ENCODE measurements around the gene ARPC2. TPM values are rescaled to one million over a fixed set of nuclear protein-coding genes. Genes with fewer than 3 reads are reported as not detected.

The ARPC2 gene
- total RNA-seq, 2 experiments from 2014 or later, result 708 to 729 TPM

GRCh38 chr2:218259099-218259961 lies 42.3 kb downstream of the ARPC2 start:
- H3K27ac Mint-ChIP-seq, result peak overlapping the region; percentile 46
- H3K4me1 Mint-ChIP-seq, result peaks cover 29% of the 10 kb centered on the region
- no peak for DNase-seq
- H3K27me3 Mint-ChIP-seq, result no peaks in the 10 kb centered on the region
- ChIA-PET CTCF (interaction anchor here (0.6 to 4.7 kb wide), 10 partner anchors 13 to 204 kb away, joined by 3 to 30 read pairs (median 4); partner anchors contain the start of genes AAMP and PNKD), POLR2A (no interaction called here)
- no peak overlapping the region for H3K4me3 Mint-ChIP-seq
- peaks cover 24% of the 10 kb centered on the region for H3K36me3 Mint-ChIP-seq (ENCODE audit: low read depth)
- no peaks in the 10 kb centered on the region for H3K9me3 Mint-ChIP-seq

DNA sequence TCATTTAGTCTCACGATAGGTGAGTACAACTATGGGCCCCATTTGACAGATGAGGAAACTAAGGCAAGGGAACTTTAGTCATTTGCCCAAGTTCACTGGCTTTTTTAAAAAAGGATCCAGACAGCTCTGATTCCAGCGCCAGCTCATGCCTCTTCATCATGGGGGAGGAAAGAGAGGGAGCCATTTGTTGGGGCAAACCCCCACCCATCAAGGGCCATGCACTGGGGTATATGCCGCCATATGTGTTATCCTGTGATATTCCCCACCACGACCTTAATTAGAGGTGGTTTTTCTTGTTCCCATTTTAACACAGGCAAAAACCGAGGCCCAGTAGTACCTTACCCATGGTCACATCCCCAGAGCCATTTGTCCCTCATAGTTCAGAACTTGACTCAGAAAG lies 43.2 kb downstream of the ARPC2 start:
- Mint-ChIP-seq H3K4me1 (peaks cover 32% of the 10 kb centered on the region), H3K4me3 (no peak overlapping the region), H3K9me3 (no peaks in the 10 kb centered on the region), H3K36me3 (ENCODE audit: low read depth) (peaks cover 16% of the 10 kb centered on the region), H3K27me3 (no peaks in the 10 kb centered on the region), H3K27ac (peak overlapping the region; percentile 3)
- POLR2A ChIA-PET, result no interaction called here
- CTCF ChIA-PET, result interaction anchor here (0.6 to 4.7 kb wide), 5 partner anchors 12 to 35 kb away, joined by 3 to 30 read pairs (median 4); partner anchors contain the start of genes AAMP and PNKD
- no peak for DNase-seq

- no peak for DNase-seq
- Mint-ChIP-seq H3K36me3 (ENCODE audit: low read depth) (peaks cover 9% of the 10 kb centered on the region), H3K9me3 (no peaks in the 10 kb centered on the region), H3K4me3 (no peak within 1 kb of the TSS), H3K27ac (peak within 1 kb of the TSS; percentile 3), H3K27me3 (no peaks in the 10 kb centered on the region), H3K4me1 (peaks cover 35% of the 10 kb centered on the region)
- ChIA-PET POLR2A (no interaction called here), CTCF (interaction anchor here (1.3 to 4.7 kb wide), 2 partner anchors 11 to 15 kb away, joined by 4 to 30 read pairs; partner anchors contain the start of genes AAMP and PNKD)
Measured at GRCh38 chr2:218260742-218261422, 43.9 kb downstream of the ARPC2 start, which contains the start of gene GPBAR1. Gene GPBAR1, plus strand, starts transcription at chr2:218261015. Its CDS starts 1,710 bp downstream, at chr2:218262725.

DNA sequence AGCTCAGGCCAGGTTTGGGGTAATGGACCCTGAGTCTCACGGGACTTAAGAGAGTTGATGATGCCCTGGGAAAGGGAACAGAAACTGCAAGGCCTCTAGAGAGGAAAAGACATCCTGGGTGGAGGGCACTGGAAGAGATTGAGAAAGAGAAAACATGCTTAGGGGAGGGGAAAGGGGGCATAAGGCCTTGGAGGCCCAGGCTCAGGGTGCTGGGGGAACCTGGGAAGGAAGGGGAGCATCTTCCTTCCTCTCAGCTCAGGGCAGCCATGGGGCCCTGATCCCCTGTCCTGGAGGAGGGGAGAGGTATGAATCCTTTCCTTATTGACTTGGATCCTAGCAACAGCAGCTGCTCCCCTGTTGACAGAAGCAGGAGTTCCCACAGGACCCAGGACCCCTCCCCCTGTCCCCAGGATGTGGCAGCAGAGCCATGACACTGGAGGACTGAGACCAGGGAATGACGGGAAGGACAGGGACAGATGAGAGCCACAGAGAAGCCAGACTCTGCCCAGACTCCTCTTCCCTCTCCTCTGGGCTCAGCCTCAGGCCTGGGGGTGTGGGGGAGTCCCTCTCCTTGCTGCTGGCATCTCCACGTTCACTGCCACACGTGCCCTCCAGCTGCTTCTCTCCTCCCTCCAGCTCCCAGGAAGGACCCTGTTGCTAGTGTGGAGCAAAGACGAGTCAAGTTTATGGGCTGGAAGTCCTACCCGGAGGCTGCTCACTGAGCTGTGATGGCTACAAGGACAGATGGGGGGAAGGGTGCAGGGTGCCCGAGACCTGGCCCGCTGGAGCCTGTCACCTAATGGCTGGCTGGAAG lies 44.6 kb downstream of the ARPC2 start:
- Mint-ChIP-seq H3K27me3 (no peaks in the 10 kb centered on the region), H3K36me3 (ENCODE audit: low read depth) (peaks cover 8% of the 10 kb centered on the region), H3K27ac (no peak overlapping the region), H3K9me3 (no peaks in the 10 kb centered on the region), H3K4me3 (no peak overlapping the region), H3K4me1 (peaks cover 37% of the 10 kb centered on the region)
- ChIA-PET CTCF (interaction anchor here (1.1 to 4.7 kb wide), 2 partner anchors 10 to 449 kb away, joined by 5 to 30 read pairs; partner anchors contain the start of genes AAMP, PNKD and TTLL4), POLR2A (no interaction called here)
- no peak for DNase-seq

DNA sequence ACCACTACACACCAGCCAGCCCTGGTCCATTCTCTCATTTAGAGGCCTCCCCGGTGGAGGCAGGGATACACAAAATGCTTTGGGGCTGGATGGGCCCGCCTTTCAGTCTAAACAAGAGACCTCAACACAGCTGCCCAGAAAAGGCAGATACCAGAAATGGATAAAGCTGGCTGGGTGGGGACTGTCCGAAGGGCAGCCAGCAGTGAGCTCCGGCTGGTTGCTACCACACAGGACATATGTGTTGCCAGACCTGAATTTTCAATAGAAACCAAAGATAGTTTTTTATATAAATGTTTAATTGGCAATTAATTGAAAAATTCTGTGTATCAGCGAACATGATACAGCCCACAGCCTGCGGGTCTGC lies 45.2 kb downstream of the ARPC2 start:
- no peak overlapping the region for H3K27ac Mint-ChIP-seq
- H3K4me3 Mint-ChIP-seq, result no peak overlapping the region
- ChIA-PET POLR2A (no interaction called here), CTCF (interaction anchor here (1.1 to 4.7 kb wide), 2 partner anchors 10 to 448 kb away, joined by 5 to 30 read pairs; partner anchors contain the start of genes AAMP, PNKD and TTLL4)
- peaks cover 37% of the 10 kb centered on the region for H3K4me1 Mint-ChIP-seq
- no peak for DNase-seq
- H3K36me3 Mint-ChIP-seq (ENCODE audit: low read depth), result peaks cover 10% of the 10 kb centered on the region
- H3K9me3 Mint-ChIP-seq, result no peaks in the 10 kb centered on the region
- H3K27me3 Mint-ChIP-seq, result no peaks in the 10 kb centered on the region

DNA sequence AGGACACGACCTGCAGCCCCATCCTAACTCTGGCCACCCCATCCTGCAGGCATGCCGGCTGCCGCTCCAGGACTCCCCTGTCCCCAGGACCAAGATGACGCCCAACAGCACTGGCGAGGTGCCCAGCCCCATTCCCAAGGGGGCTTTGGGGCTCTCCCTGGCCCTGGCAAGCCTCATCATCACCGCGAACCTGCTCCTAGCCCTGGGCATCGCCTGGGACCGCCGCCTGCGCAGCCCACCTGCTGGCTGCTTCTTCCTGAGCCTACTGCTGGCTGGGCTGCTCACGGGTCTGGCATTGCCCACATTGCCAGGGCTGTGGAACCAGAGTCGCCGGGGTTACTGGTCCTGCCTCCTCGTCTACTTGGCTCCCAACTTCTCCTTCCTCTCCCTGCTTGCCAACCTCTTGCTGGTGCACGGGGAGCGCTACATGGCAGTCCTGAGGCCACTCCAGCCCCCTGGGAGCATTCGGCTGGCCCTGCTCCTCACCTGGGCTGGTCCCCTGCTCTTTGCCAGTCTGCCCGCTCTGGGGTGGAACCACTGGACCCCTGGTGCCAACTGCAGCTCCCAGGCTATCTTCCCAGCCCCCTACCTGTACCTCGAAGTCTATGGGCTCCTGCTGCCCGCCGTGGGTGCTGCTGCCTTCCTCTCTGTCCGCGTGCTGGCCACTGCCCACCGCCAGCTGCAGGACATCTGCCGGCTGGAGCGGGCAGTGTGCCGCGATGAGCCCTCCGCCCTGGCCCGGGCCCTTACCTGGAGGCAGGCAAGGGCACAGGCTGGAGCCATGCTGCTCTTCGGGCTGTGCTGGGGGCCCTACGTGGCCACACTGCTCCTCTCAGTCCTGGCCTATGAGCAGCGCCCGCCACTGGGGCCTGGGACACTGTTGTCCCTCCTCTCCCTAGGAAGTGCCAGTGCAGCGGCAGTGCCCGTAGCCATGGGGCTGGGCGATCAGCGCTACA lies 45.9 kb downstream of the ARPC2 start:
- no peaks in the 10 kb centered on the region for H3K9me3 Mint-ChIP-seq
- no peak overlapping the region for H3K27ac Mint-ChIP-seq
- DNase-seq, result no peak
- no peaks in the 10 kb centered on the region for H3K27me3 Mint-ChIP-seq
- peaks cover 36% of the 10 kb centered on the region for H3K4me1 Mint-ChIP-seq
- peaks cover 15% of the 10 kb centered on the region for H3K36me3 Mint-ChIP-seq (ENCODE audit: low read depth)
- CTCF ChIA-PET, result interaction anchor here (0.7 to 4.7 kb wide), 3 partner anchors 9 to 448 kb away, joined by 3 to 30 read pairs (median 5); partner anchors contain the start of genes AAMP, PNKD and TTLL4
- H3K4me3 Mint-ChIP-seq, result no peak overlapping the region
- POLR2A ChIA-PET, result no interaction called here

DNA sequence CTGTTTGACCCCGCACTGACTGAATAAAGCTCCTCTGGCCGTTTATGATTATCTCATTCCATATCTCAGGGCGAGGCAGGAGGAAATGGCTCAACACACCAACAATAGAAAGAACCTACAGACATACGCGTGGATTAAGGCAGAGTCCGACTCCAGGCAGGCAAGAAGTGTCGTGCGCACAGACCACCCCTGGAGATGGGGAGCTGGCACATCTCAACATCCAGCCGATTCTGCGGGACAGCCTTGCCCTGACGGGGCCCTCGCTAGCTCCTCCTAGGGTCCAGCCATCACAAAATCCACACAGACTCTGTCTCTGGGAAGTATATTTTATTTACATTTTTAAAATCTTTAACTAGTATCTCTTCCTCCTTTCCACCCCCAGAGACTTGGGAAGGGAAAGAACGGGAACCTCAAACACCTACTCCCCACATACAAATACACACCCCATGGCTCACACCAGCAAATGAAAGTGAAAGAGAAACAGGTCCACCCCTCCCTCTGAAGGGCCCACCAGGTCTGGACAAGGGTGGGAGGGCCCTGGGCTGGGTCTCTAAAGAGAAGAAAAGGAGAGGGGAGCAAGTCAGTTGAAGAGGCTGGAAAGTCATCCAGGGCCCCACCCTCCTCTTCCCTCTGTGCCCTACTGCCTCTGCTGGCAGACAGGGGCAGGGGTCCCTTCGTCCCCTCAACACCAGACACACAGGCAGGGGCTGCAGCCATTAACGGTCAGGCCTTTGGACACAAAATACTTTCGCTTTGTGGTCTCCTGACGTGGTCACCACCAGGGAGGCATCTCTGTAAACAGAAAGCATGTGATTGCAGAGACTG lies 47.0 kb downstream of the ARPC2 start:
- POLR2A ChIA-PET, result no interaction called here
- H3K27me3 Mint-ChIP-seq, result no peaks in the 10 kb centered on the region
- DNase-seq, result peak; percentile 45
- peaks cover 34% of the 10 kb centered on the region for H3K4me1 Mint-ChIP-seq
- CTCF ChIA-PET, result interaction anchor here (0.7 kb wide), 1 partner anchor 42 kb away, joined by 3 read pairs; no protein-coding TSS in a partner anchor
- no peaks in the 10 kb centered on the region for H3K9me3 Mint-ChIP-seq
- H3K36me3 Mint-ChIP-seq (ENCODE audit: low read depth), result peaks cover 15% of the 10 kb centered on the region
- peak overlapping the region; percentile 86 for H3K27ac Mint-ChIP-seq
- no peak overlapping the region for H3K4me3 Mint-ChIP-seq

GRCh38 chr2:218264773-218265561 lies 48.0 kb downstream of the ARPC2 start:
- no peak for DNase-seq
- peak overlapping the region; percentile 86 for H3K27ac Mint-ChIP-seq
- no peaks in the 10 kb centered on the region for H3K27me3 Mint-ChIP-seq
- peaks cover 15% of the 10 kb centered on the region for H3K36me3 Mint-ChIP-seq (ENCODE audit: low read depth)
- H3K4me1 Mint-ChIP-seq, result peaks cover 34% of the 10 kb centered on the region
- CTCF ChIA-PET, result interaction anchor here (1.1 kb wide), 1 partner anchor 8 kb away, joined by 3 read pairs; no protein-coding TSS in a partner anchor
- H3K9me3 Mint-ChIP-seq, result no peaks in the 10 kb centered on the region
- H3K4me3 Mint-ChIP-seq, result no peak overlapping the region
- POLR2A ChIA-PET, result no interaction called here

GRCh38 chr2:218265626-218266025 lies 48.6 kb downstream of the ARPC2 start:
- Mint-ChIP-seq H3K27me3 (no peaks in the 10 kb centered on the region), H3K9me3 (no peaks in the 10 kb centered on the region), H3K36me3 (ENCODE audit: low read depth) (peaks cover 15% of the 10 kb centered on the region), H3K4me1 (peaks cover 34% of the 10 kb centered on the region), H3K4me3 (no peak overlapping the region), H3K27ac (no peak overlapping the region)
- POLR2A ChIA-PET, result no interaction called here
- CTCF ChIA-PET, result interaction anchor here (0.6 to 2.0 kb wide), 4 partner anchors 8 to 50 kb away, joined by 3 to 9 read pairs (median 4); no protein-coding TSS in a partner anchor
- DNase-seq, result no peak

- Mint-ChIP-seq H3K27me3 (no peaks in the 10 kb centered on the region), H3K4me1 (peaks cover 40% of the 10 kb centered on the region), H3K27ac (peak overlapping the region; percentile 27), H3K4me3 (no peak overlapping the region), H3K9me3 (no peaks in the 10 kb centered on the region), H3K36me3 (ENCODE audit: low read depth) (peaks cover 15% of the 10 kb centered on the region)
- ChIA-PET POLR2A (no interaction called here), CTCF (interaction anchor here (0.6 to 2.0 kb wide), 5 partner anchors 9 to 130 kb away, joined by 3 to 9 read pairs (median 4); no protein-coding TSS in a partner anchor)
- DNase-seq, result no peak
Measured at GRCh38 chr2:218266316-218266979, 49.5 kb downstream of the ARPC2 start.
